Peyer's patch (tissue), 4 donors: ENCODE measurements around the gene NAT16. TPM values are rescaled to one million over a fixed set of nuclear protein-coding genes. Genes with fewer than 3 reads are reported as not detected.
A peak's percentile ranks its signal among the peaks of the same experiment; 100 is the strongest.

ENCODE experiments used
- DNase-seq, 3 donors: peaks; one replicate each; pipeline ENCODE4 v3.0.0-alpha.2; 2017 to 2019
- H3K27ac ChIP-seq, 4 donors: fragments of 200-600 bp; sonication (generic); one replicate each; pipeline ENCODE4 v1.5.1; 2016 to 2019
- H3K27me3 ChIP-seq, 2 donors: fragments of 200-600 bp; sonication (generic); one replicate each; pipeline ENCODE4 v1.5.1; 2019
- H3K36me3 ChIP-seq, 3 donors: fragments of 200-600 bp; sonication (generic); one replicate each; pipeline ENCODE4 v1.5.1; 2016 to 2019
- H3K4me1 ChIP-seq, 4 donors: fragments of 200-600 bp; sonication (generic); one replicate each; pipeline ENCODE4 v1.5.1; 2016 to 2019
- H3K4me3 ChIP-seq, 4 donors: fragments of 200-600 bp; sonication (generic); 1 replicate in 3 of 4; 2 replicates in 1 of 4; pipeline ENCODE4 v1.5.1; 2016 to 2019; ENCODE audit warnings: mild to moderate bottlenecking in 1 of 4
- H3K9me3 ChIP-seq, 4 donors: fragments of 200-600 bp; sonication (generic); one replicate each; pipeline ENCODE4 v1.5.1; 2016 to 2019; ENCODE audit warnings: mild to moderate bottlenecking in 1 of 4
- CTCF ChIP-seq, 6 experiments: fragments of 450-650 bp in 4 of 6; fragments of 200-600 bp in 2 of 6; sonication (generic) in 1 of 6; IDR thresholded peaks; one replicate each; pipeline ENCODE4 v1.5.1; 2017 to 2019; ENCODE audit warnings: antibody characterized with exemption in 6 of 6, mild to moderate bottlenecking in 3 of 6, moderate library complexity in 1 of 6
- POLR2A ChIP-seq, 2 donors: fragments of 450-650 bp; IDR thresholded peaks; one replicate each; pipeline ENCODE4 v1.5.1; 2017; ENCODE audit warnings: antibody characterized with exemption in 2 of 2, mild to moderate bottlenecking in 2 of 2, moderate library complexity in 2 of 2
- total RNA-seq, 4 donors: library from RNA; depleted of rRNA; stranded (reverse); fragments of >200 nt; gene quantifications; one replicate each; pipeline ENCODE4 v1.1.0, GENCODE V29; 2016

Gene NAT16
- total RNA-seq, 4 donors from 2014 or later, result 1.0 TPM; not detected in 3

- Histone ChIP-seq H3K27me3 (no peaks in the 10 kb centered on the region), H3K36me3 (peaks cover 0 to 43% (median 0%) of the 10 kb centered on the region in 3 donors), H3K9me3 (no peaks in the 10 kb centered on the region), H3K4me3 (peak overlapping the region; percentile 67 to 87 (median 81)), H3K4me1 (peaks cover 0 to 37% (median 12%) of the 10 kb centered on the region in 4 donors), H3K27ac (peak overlapping the region; percentile 87 to 96 (median 90))
- no peak for TF ChIP-seq POLR2A (IDR thresholded peaks at IDR 0.05)
- no peak for TF ChIP-seq CTCF (IDR thresholded peaks at IDR 0.05)
- DNase-seq, result no peak
These were observed 36.1 kb upstream of the NAT16 start for GRCh38 chr7:101216001-101216859.

GRCh38 chr7:101212014-101212413 lies 31.9 kb upstream of the NAT16 start:
- no peak for DNase-seq
- Histone ChIP-seq H3K36me3 (peaks cover 0 to 82% (median 0%) of the 10 kb centered on the region in 3 donors), H3K4me3 (no peak overlapping the region), H3K27ac (no peak overlapping the region), H3K4me1 (peaks cover 0 to 14% (median 6%) of the 10 kb centered on the region in 4 donors), H3K9me3 (no peaks in the 10 kb centered on the region), H3K27me3 (no peaks in the 10 kb centered on the region)
- TF ChIP-seq CTCF (IDR thresholded peaks at IDR 0.05), result no peak
- TF ChIP-seq POLR2A (IDR thresholded peaks at IDR 0.05), result no peak

GRCh38 chr7:101211501-101211900 lies 31.4 kb upstream of the NAT16 start:
- H3K9me3 ChIP-seq, result no peaks in the 10 kb centered on the region
- peaks cover 0 to 86% (median 0%) of the 10 kb centered on the region in 3 donors for H3K36me3 ChIP-seq
- no peak for DNase-seq
- no peak overlapping the region for H3K27ac ChIP-seq
- no peak overlapping the region for H3K4me3 ChIP-seq
- H3K27me3 ChIP-seq, result no peaks in the 10 kb centered on the region
- H3K4me1 ChIP-seq, result peaks cover 0 to 10% (median 3%) of the 10 kb centered on the region in 4 donors
- no peak for TF ChIP-seq CTCF (IDR thresholded peaks at IDR 0.05)
- no peak for TF ChIP-seq POLR2A (IDR thresholded peaks at IDR 0.05)

GRCh38 chr7:101210143-101210542 lies 30.1 kb upstream of the NAT16 start:
- H3K4me1 ChIP-seq, result no peaks in the 10 kb centered on the region
- TF ChIP-seq POLR2A (IDR thresholded peaks at IDR 0.05) (no peak), CTCF (IDR thresholded peaks at IDR 0.05) (no peak)
- H3K36me3 ChIP-seq, result peaks cover 0 to 89% (median 0%) of the 10 kb centered on the region in 3 donors

GRCh38 chr7:101208794-101209193 lies 28.7 kb upstream of the NAT16 start:
- TF ChIP-seq CTCF (IDR thresholded peaks at IDR 0.05) (no peak), POLR2A (IDR thresholded peaks at IDR 0.05) (no peak)
- no peak for DNase-seq
- Histone ChIP-seq H3K9me3 (no peaks in the 10 kb centered on the region), H3K4me1 (no peaks in the 10 kb centered on the region), H3K4me3 (no peak overlapping the region), H3K27me3 (no peaks in the 10 kb centered on the region), H3K36me3 (peaks cover 0 to 76% (median 0%) of the 10 kb centered on the region in 3 donors), H3K27ac (no peak overlapping the region)

More at GRCh38 chr7:101210143-101210542, 30.1 kb upstream of the NAT16 start:
- Histone ChIP-seq H3K27me3 (no peaks in the 10 kb centered on the region), H3K27ac (no peak overlapping the region), H3K4me3 (no peak overlapping the region), H3K9me3 (no peaks in the 10 kb centered on the region)
- no peak for DNase-seq
